GM19455 (cell line): ENCODE measurements around the gene OR4A15.

ENCODE experiments used
- ATAC-seq: cut with Tn5 transposase; IDR thresholded peaks from one replicate; pipeline ENCODE4 v1.9.1; 2021; ENCODE audit not compliant: unreplicated experiment

Gene OR4A15

GRCh38 chr11:55367674-55368073, at the start of gene OR4A15:
Gene OR4A15 (plus strand): TSS chr11:55367974. CDS start chr11:55367974, 0 bp downstream.
- no peak for ATAC-seq

GRCh38 chr11:55324500-55324899, 43.3 kb upstream of the OR4A15 start:
- ATAC-seq = no peak

- ATAC-seq = no peak
Observed at GRCh38 chr11:55342901-55343300, 24.9 kb upstream of the OR4A15 start, which contains the start of gene OR4A16. Gene OR4A16 (plus strand): TSS chr11:55343201. CDS start chr11:55343201, 0 bp downstream.

GRCh38 chr11:55345306-55345705, 22.5 kb upstream of the OR4A15 start:
- no peak for ATAC-seq

- no peak for ATAC-seq
Observed at GRCh38 chr11:55349032-55349431, 18.7 kb upstream of the OR4A15 start.

GRCh38 chr11:55357560-55358184, 10.1 kb upstream of the OR4A15 start:
- no peak for ATAC-seq

GRCh38 chr11:55401011-55401410, 33.2 kb downstream of the OR4A15 start:
- ATAC-seq = no peak
